LNCaP clone FGC (cell line): ENCODE data around the gene LAX1.

ENCODE experiments used
- DNase-seq: peaks from one replicate; pipeline ENCODE4 v3.0.0-alpha.2; 2011; ENCODE audit warnings: low read depth
- H3K4me3 ChIP-seq: 2 replicates; pipeline ENCODE4 v1.5.1; 2011; ENCODE audit warnings: mild to moderate bottlenecking, low read depth, low read length, control low read depth
- TF ChIP-seq, protein P1 (sequence below): IDR thresholded peaks from 2 replicates; pipeline ENCODE4 v1.5.1; 2012; ENCODE audit warnings: mild to moderate bottlenecking; ENCODE audit not compliant: control insufficient read depth, insufficient read depth; ENCODE audit errors: extremely low read depth

Gene LAX1

GRCh38 chr1:203796236-203796605, 31.2 kb downstream of the LAX1 start:
- TF ChIP-seq, protein P1, sequence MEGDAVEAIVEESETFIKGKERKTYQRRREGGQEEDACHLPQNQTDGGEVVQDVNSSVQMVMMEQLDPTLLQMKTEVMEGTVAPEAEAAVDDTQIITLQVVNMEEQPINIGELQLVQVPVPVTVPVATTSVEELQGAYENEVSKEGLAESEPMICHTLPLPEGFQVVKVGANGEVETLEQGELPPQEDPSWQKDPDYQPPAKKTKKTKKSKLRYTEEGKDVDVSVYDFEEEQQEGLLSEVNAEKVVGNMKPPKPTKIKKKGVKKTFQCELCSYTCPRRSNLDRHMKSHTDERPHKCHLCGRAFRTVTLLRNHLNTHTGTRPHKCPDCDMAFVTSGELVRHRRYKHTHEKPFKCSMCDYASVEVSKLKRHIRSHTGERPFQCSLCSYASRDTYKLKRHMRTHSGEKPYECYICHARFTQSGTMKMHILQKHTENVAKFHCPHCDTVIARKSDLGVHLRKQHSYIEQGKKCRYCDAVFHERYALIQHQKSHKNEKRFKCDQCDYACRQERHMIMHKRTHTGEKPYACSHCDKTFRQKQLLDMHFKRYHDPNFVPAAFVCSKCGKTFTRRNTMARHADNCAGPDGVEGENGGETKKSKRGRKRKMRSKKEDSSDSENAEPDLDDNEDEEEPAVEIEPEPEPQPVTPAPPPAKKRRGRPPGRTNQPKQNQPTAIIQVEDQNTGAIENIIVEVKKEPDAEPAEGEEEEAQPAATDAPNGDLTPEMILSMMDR, result no peak
- peak overlapping the region; percentile 95 for H3K4me3 ChIP-seq
- no peak for DNase-seq

GRCh38 chr1:203797216-203797615, 32.2 kb downstream of the LAX1 start:
- TF ChIP-seq, protein P1, result no peak

GRCh38 chr1:203797948-203798655, 33.1 kb downstream of the LAX1 start:
- TF ChIP-seq, protein P1, result 0 out of 2 replicates have a peak, but pooled peaks have one; percentile 8
- no peak overlapping the region for H3K4me3 ChIP-seq
- peak; percentile 3 for DNase-seq

More at GRCh38 chr1:203797216-203797615, 32.2 kb downstream of the LAX1 start:
- DNase-seq, result no peak
- H3K4me3 ChIP-seq, result peak overlapping the region; percentile 95

- H3K4me3 ChIP-seq, result no peak overlapping the region
- TF ChIP-seq, protein P1, result no peak
- no peak for DNase-seq
Observed at GRCh38 chr1:203799157-203799556, 34.2 kb downstream of the LAX1 start.

GRCh38 chr1:203799971-203800370, 35.0 kb downstream of the LAX1 start:
- TF ChIP-seq, protein P1, result no peak
- no peak overlapping the region for H3K4me3 ChIP-seq
- DNase-seq, result no peak

- no peak overlapping the region for H3K4me3 ChIP-seq
- DNase-seq, result no peak
- TF ChIP-seq, protein P1, result no peak
Observed at GRCh38 chr1:203805689-203806088, 40.7 kb downstream of the LAX1 start.

DNA sequence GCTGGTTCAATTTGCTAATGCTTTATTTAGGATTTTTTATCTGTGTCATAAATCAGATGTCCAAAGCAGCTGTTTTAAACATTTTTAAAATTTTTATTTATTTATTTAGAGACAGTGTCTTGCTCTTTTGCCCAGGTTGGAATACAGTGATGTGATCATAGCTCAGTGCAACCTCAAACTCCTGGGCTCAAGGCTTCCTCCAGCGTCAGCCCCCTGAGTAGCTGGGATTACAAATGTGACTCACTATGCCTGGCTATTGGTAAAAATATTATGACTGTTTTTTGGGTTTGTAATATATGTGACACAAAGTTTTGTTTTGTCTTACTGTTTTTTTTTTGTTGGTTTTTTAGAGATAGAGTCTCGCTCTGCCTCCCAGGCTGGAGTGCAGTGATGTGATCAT, 42.2 kb downstream of the LAX1 start:
- DNase-seq, result no peak
- TF ChIP-seq, protein P1, result no peak
- no peak overlapping the region for H3K4me3 ChIP-seq
